ENCODE data around the gene TRIM27.

DNA sequence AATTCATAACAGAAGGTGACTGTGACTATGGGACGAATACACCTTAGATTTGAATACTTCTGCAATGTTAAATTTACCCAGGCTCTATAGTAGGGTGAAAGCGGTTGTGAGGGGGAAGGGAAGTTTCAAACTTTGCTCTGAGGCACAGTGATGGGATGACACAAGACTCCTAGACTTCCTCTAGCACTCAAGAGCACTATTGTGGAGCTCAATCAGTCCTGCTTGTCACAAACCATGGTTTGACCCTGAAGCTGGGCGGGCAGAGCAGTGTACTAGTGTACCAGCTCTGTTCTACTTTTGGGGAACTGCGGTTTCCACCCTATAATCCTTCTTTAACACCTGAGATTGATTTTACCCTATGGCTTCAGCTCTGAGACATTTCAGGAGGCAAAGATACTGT is 17.1 kb downstream of the TRIM27 start:
- TF ChIP-seq REST (IDR thresholded peaks at IDR 0.05) (no peak), YY1 (IDR thresholded peaks at IDR 0.05) (no peak), MAX (IDR thresholded peaks at IDR 0.05) (no peak), JUND (IDR thresholded peaks at IDR 0.05) (no peak), TAF1 (conservative IDR thresholded peaks at IDR 0.05) (no peak), CTCF (IDR thresholded peaks at IDR 0.05; ENCODE audit: low read depth, low read length, missing input control) (no peak), GABPA (IDR thresholded peaks at IDR 0.05 in 1 of 2, conservative IDR thresholded peaks at IDR 0.05 in 1 of 2) (no peak), NR2F2 (IDR thresholded peaks at IDR 0.05) (no peak), EGR1 (IDR thresholded peaks at IDR 0.05; ENCODE audit: low read depth in 2 of 2) (no peak), HNF4G (IDR thresholded peaks at IDR 0.05) (no peak), ATF3 (IDR thresholded peaks at IDR 0.05) (no peak)
- TF ChIP-seq, protein P1, sequence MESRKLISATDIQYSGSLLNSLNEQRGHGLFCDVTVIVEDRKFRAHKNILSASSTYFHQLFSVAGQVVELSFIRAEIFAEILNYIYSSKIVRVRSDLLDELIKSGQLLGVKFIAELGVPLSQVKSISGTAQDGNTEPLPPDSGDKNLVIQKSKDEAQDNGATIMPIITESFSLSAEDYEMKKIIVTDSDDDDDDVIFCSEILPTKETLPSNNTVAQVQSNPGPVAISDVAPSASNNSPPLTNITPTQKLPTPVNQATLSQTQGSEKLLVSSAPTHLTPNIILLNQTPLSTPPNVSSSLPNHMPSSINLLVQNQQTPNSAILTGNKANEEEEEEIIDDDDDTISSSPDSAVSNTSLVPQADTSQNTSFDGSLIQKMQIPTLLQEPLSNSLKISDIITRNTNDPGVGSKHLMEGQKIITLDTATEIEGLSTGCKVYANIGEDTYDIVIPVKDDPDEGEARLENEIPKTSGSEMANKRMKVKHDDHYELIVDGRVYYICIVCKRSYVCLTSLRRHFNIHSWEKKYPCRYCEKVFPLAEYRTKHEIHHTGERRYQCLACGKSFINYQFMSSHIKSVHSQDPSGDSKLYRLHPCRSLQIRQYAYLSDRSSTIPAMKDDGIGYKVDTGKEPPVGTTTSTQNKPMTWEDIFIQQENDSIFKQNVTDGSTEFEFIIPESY (IDR thresholded peaks at IDR 0.05): no peak
